SK-N-SH (cell line): ENCODE measurements around the gene GATB.

ENCODE experiments used
- EP300 ChIP-seq, 2 experiments: IDR thresholded peaks; 2 replicates each; pipeline versions ENCODE4 v1.4.0 to v1.6.1; 2012; ENCODE audit warnings: borderline replicate concordance in 1 of 2, low read depth in 1 of 2, low read length in 1 of 2
- EZH2phosphoT487 ChIP-seq: fragments of 200-600 bp; sonication (generic); IDR thresholded peaks from 2 replicates; pipeline ENCODE4 v1.6.1; 2017; ENCODE audit warnings: low read depth, mixed run types, mild to moderate bottlenecking, antibody characterized with exemption, moderate library complexity, borderline replicate concordance
- FOSL2 ChIP-seq: IDR thresholded peaks from 2 replicates; pipeline ENCODE4 v1.4.0; 2012; ENCODE audit warnings: low read depth, mild to moderate bottlenecking, moderate library complexity, borderline replicate concordance
- GABPA ChIP-seq: IDR thresholded peaks from 2 replicates; pipeline ENCODE4 v1.4.0; 2012; ENCODE audit warnings: low read depth, mild to moderate bottlenecking
- GATA2 ChIP-seq: sonication (generic); formaldehyde crosslinking; IDR thresholded peaks from 2 replicates; pipeline ENCODE4 v1.5.0; 2020; ENCODE audit warnings: mild to moderate bottlenecking, missing genetic modification reagents
- POLR2AphosphoS5 ChIP-seq: IDR thresholded peaks from 2 replicates; pipeline ENCODE4 v1.6.1; 2012; ENCODE audit warnings: low read depth, low read length
- RAD21 ChIP-seq: IDR thresholded peaks from 2 replicates; pipeline ENCODE4 v1.6.1; 2012; ENCODE audit warnings: mild to moderate bottlenecking, low read length
- RFX5 ChIP-seq: IDR thresholded peaks from 2 replicates; pipeline ENCODE4 v1.6.1; 2012; ENCODE audit warnings: mild to moderate bottlenecking, improper control_type of control experiment, low read length
- RXRA ChIP-seq: IDR thresholded peaks from 2 replicates; pipeline ENCODE4 v1.4.0; 2012; ENCODE audit warnings: low read depth, mild to moderate bottlenecking, borderline replicate concordance
- TF ChIP-seq, protein P1 (sequence below): IDR thresholded peaks from 2 replicates; pipeline ENCODE4 v1.6.1; 2012; ENCODE audit warnings: mild to moderate bottlenecking, low read depth, low read length, moderate library complexity
- TF ChIP-seq, protein P2 (sequence below): fragments of 200-600 bp; sonication (generic); IDR thresholded peaks from 2 replicates; pipeline ENCODE4 v1.6.1; 2017; ENCODE audit warnings: antibody characterized with exemption, mild to moderate bottlenecking, moderate library complexity
- TF ChIP-seq, protein P3 (sequence below): fragments of 150-350 bp; IDR thresholded peaks from 2 replicates; pipeline ENCODE4 v1.6.1; 2017; ENCODE audit warnings: antibody characterized with exemption, low read length, low read depth, borderline replicate concordance

DNA sequence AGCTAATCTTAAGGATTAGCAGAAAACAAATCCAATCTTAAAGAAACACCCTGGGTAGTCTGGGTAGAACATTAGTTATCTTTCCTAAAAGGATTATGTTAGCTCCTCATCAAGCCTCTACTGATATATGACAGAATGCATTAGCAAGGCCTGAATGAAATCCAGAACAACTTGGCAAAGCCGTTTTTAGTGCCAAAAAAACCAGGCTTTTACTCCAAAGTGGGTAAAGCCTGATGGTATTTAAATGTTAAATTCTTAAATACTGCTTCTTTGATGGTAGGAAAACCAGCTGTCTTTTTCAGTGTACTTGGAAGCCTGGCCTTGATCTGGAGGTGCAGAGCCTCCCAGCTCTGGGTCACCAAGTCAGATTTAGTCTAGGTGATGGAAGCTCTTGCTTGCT lies 120.4 kb downstream of the GATB start:
- TF ChIP-seq RXRA (no peak), RFX5 (no peak), EP300 (IDR thresholded peaks at IDR 0.05; ENCODE audit: borderline replicate concordance in 1 of 2, low read depth in 1 of 2, low read length in 1 of 2) (no peak), GATA2 (no peak), RAD21 (no peak), FOSL2 (no peak), GABPA (no peak), EZH2phosphoT487 (no peak), POLR2AphosphoS5 (no peak)
- TF ChIP-seq, protein P1, sequence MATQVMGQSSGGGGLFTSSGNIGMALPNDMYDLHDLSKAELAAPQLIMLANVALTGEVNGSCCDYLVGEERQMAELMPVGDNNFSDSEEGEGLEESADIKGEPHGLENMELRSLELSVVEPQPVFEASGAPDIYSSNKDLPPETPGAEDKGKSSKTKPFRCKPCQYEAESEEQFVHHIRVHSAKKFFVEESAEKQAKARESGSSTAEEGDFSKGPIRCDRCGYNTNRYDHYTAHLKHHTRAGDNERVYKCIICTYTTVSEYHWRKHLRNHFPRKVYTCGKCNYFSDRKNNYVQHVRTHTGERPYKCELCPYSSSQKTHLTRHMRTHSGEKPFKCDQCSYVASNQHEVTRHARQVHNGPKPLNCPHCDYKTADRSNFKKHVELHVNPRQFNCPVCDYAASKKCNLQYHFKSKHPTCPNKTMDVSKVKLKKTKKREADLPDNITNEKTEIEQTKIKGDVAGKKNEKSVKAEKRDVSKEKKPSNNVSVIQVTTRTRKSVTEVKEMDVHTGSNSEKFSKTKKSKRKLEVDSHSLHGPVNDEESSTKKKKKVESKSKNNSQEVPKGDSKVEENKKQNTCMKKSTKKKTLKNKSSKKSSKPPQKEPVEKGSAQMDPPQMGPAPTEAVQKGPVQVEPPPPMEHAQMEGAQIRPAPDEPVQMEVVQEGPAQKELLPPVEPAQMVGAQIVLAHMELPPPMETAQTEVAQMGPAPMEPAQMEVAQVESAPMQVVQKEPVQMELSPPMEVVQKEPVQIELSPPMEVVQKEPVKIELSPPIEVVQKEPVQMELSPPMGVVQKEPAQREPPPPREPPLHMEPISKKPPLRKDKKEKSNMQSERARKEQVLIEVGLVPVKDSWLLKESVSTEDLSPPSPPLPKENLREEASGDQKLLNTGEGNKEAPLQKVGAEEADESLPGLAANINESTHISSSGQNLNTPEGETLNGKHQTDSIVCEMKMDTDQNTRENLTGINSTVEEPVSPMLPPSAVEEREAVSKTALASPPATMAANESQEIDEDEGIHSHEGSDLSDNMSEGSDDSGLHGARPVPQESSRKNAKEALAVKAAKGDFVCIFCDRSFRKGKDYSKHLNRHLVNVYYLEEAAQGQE = no peak
- TF ChIP-seq, protein P2, sequence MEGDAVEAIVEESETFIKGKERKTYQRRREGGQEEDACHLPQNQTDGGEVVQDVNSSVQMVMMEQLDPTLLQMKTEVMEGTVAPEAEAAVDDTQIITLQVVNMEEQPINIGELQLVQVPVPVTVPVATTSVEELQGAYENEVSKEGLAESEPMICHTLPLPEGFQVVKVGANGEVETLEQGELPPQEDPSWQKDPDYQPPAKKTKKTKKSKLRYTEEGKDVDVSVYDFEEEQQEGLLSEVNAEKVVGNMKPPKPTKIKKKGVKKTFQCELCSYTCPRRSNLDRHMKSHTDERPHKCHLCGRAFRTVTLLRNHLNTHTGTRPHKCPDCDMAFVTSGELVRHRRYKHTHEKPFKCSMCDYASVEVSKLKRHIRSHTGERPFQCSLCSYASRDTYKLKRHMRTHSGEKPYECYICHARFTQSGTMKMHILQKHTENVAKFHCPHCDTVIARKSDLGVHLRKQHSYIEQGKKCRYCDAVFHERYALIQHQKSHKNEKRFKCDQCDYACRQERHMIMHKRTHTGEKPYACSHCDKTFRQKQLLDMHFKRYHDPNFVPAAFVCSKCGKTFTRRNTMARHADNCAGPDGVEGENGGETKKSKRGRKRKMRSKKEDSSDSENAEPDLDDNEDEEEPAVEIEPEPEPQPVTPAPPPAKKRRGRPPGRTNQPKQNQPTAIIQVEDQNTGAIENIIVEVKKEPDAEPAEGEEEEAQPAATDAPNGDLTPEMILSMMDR = no peak
- TF ChIP-seq, protein P3, sequence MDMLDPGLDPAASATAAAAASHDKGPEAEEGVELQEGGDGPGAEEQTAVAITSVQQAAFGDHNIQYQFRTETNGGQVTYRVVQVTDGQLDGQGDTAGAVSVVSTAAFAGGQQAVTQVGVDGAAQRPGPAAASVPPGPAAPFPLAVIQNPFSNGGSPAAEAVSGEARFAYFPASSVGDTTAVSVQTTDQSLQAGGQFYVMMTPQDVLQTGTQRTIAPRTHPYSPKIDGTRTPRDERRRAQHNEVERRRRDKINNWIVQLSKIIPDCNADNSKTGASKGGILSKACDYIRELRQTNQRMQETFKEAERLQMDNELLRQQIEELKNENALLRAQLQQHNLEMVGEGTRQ = no peak
